Measurements from ENCODE around the gene MAP6D1. TPM values are rescaled to one million over a fixed set of nuclear protein-coding genes. Genes with fewer than 3 reads are reported as not detected.

The MAP6D1 gene
- total and polyA plus RNA-seq, 9 of the 15 experiments (the other 6 are each of a cell fraction or from before 2014, with no cell fraction given) = 0.16 to 1.5 (median 0.44) TPM; not detected in 3

DNA sequence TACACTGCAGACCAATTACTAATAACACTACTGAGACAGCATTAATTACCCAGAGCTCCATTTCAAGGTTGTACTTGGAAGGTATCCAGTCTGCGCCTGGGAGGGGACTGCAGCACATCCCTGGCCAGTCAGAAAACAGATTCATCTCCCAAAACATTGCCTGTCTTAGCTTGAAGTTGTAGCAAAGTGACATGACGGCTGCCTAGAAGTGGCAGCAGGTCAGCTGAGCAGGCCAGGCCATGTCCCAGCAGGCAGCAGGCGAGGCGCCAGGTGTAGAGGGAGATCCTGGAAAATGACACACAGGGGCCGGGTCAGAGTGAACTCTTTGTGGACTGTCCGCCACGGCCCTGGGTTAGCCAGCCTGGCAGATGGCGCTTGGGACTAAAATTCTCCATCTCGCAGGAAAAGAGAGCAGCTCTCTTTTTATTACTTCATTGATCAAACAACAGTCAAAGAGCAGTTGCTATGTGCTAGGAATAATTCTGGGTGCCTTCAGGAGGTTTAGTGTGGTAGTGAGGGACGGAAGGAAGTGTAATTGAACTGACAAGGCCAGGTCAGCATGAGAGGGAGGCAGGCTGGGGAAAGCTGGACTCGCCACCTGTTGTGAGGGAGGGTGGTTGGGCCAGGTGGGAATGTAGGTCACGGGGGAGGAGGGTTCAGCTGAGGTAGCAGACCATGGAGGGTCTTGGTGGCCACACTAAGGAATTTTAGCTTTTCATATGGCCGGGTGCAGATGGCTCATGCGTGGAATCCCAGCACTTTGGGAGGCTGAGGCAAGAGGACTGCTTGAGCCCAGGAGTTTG is 1.3 kb upstream of the MAP6D1 start:
- no peaks in the 10 kb centered on the region for H3K27me3 ChIP-seq (ENCODE audit: control insufficient read depth in 2 of 2, insufficient read depth in 2 of 2, low read length in 2 of 2)
- intact Hi-C loops (cut with micrococcal nuclease) = no loop called here
- H3K27ac ChIP-seq (ENCODE audit: extremely low read depth, low read depth, low read length) = no peak overlapping the region
- WGBS (ENCODE audit: insufficient coverage, low coverage, missing lambda C conversion rate) = 93% methylated on average over 14 of the region's 14 CpGs
- no peaks in the 10 kb centered on the region; a peak in 1 of 5 replicates for H3K4me1 ChIP-seq (replicated peaks in 1 of 2; ENCODE audit: control insufficient read depth in 2 of 2, insufficient read depth in 2 of 2, low read length in 2 of 2)
- BruUV-seq (replicated peaks) = no TSS peak
- H3K9ac ChIP-seq (ENCODE audit: insufficient read depth in 1 of 2, low read depth in 2 of 2, low read length in 2 of 2) = no peak overlapping the region; a peak in 1 of 4 replicates
- in situ Hi-C loops (cut with MboI) = no loop called here
- ChIA-PET CTCF (ENCODE audit: low intra/inter-chr PET ratio) (no interaction called here), POLR2A (interaction anchor here (0.6 to 2.6 kb wide), 2 partner anchors 17 to 324 kb away, joined by 3 to 8 read pairs; no protein-coding TSS in a partner anchor)
- no peaks in the 10 kb centered on the region for H3K9me1 ChIP-seq (ENCODE audit: control insufficient read depth, insufficient read depth, low read length)
- ATAC-seq (no peak), DNase-seq (ENCODE audit: extremely low read depth in 1 of 4, low spot score in 3 of 4) (no peak), FAIRE-seq (no peak)
- H3K4me3 ChIP-seq = no peak overlapping the region
- H3K36me3 ChIP-seq (ENCODE audit: control insufficient read depth, insufficient read depth, low read length) = peaks cover 28% of the 10 kb centered on the region; the same call in 1 of the 3 replicates
- H4K20me1 ChIP-seq (replicated peaks; ENCODE audit: control insufficient read depth, insufficient read depth, low read length) = no peaks in the 10 kb centered on the region
- H2AFZ ChIP-seq (ENCODE audit: low read depth, low read length) = no peak overlapping the region
- H3K4me2 ChIP-seq (ENCODE audit: insufficient read depth, low read length) = no peak overlapping the region
- H3K79me2 ChIP-seq (ENCODE audit: control insufficient read depth, insufficient read depth, low read length) = no peaks in the 10 kb centered on the region
- H3K9me3 ChIP-seq (replicated peaks; ENCODE audit: control insufficient read depth, insufficient read depth, low read depth, low read length) = no peaks in the 10 kb centered on the region
- TF ChIP-seq, protein P1, sequence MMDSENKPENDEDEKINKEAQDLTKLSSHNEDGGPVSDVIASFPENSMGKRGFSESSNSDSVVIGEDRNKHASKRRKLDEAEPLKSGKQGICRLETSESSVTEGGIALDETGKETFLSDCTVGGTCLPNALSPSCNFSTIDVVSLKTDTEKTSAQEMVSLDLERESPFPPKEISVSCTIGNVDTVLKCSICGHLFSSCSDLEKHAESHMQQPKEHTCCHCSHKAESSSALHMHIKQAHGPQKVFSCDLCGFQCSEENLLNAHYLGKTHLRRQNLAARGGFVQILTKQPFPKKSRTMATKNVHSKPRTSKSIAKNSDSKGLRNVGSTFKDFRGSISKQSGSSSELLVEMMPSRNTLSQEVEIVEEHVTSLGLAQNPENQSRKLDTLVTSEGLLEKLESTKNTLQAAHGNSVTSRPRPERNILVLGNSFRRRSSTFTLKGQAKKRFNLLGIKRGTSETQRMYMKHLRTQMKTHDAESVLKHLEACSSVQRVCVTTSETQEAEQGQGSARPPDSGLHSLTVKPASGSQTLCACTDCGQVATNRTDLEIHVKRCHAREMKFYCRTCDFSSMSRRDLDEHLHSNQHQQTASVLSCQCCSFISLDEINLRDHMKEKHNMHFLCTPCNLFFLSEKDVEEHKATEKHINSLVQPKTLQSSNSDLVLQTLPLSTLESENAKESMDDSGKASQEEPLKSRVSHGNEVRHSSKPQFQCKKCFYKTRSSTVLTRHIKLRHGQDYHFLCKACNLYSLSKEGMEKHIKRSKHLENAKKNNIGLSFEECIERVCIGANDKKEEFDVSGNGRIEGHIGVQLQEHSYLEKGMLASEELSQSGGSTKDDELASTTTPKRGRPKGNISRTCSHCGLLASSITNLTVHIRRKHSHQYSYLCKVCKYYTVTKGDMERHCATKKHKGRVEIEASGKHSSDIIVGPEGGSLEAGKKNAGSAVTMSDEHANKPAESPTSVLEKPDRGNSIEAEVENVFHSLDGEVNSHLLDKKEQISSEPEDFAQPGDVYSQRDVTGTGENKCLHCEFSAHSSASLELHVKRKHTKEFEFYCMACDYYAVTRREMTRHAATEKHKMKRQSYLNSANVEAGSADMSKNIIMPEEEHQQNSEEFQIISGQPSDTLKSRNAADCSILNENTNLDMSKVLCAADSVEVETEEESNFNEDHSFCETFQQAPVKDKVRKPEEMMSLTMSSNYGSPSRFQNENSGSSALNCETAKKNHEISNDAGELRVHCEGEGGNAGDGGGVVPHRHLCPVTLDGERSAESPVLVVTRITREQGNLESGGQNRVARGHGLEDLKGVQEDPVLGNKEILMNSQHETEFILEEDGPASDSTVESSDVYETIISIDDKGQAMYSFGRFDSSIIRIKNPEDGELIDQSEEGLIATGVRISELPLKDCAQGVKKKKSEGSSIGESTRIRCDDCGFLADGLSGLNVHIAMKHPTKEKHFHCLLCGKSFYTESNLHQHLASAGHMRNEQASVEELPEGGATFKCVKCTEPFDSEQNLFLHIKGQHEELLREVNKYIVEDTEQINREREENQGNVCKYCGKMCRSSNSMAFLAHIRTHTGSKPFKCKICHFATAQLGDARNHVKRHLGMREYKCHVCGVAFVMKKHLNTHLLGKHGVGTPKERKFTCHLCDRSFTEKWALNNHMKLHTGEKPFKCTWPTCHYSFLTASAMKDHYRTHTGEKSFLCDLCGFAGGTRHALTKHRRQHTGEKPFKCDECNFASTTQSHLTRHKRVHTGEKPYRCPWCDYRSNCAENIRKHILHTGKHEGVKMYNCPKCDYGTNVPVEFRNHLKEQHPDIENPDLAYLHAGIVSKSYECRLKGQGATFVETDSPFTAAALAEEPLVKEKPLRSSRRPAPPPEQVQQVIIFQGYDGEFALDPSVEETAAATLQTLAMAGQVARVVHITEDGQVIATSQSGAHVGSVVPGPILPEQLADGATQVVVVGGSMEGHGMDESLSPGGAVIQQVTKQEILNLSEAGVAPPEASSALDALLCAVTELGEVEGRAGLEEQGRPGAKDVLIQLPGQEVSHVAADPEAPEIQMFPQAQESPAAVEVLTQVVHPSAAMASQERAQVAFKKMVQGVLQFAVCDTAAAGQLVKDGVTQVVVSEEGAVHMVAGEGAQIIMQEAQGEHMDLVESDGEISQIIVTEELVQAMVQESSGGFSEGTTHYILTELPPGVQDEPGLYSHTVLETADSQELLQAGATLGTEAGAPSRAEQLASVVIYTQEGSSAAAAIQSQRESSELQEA (IDR thresholded peaks at IDR 0.05; ENCODE audit: low read depth) = no peak
- TF ChIP-seq MAFK (IDR thresholded peaks at IDR 0.05; ENCODE audit: low read length) (no peak), ZFX (CRISPR knock-in tag; IDR thresholded peaks at IDR 0.05) (no peak), GABPA (tag; conservative IDR thresholded peaks at IDR 0.05; ENCODE audit: low read depth) (no peak), ZFP36 (IDR thresholded peaks at IDR 0.05; ENCODE audit: low read depth, low read length, partially characterized antibody) (no peak), FOXJ3 (CRISPR knock-in tag; IDR thresholded peaks at IDR 0.05) (no peak)
- TF ChIP-seq, protein P2, sequence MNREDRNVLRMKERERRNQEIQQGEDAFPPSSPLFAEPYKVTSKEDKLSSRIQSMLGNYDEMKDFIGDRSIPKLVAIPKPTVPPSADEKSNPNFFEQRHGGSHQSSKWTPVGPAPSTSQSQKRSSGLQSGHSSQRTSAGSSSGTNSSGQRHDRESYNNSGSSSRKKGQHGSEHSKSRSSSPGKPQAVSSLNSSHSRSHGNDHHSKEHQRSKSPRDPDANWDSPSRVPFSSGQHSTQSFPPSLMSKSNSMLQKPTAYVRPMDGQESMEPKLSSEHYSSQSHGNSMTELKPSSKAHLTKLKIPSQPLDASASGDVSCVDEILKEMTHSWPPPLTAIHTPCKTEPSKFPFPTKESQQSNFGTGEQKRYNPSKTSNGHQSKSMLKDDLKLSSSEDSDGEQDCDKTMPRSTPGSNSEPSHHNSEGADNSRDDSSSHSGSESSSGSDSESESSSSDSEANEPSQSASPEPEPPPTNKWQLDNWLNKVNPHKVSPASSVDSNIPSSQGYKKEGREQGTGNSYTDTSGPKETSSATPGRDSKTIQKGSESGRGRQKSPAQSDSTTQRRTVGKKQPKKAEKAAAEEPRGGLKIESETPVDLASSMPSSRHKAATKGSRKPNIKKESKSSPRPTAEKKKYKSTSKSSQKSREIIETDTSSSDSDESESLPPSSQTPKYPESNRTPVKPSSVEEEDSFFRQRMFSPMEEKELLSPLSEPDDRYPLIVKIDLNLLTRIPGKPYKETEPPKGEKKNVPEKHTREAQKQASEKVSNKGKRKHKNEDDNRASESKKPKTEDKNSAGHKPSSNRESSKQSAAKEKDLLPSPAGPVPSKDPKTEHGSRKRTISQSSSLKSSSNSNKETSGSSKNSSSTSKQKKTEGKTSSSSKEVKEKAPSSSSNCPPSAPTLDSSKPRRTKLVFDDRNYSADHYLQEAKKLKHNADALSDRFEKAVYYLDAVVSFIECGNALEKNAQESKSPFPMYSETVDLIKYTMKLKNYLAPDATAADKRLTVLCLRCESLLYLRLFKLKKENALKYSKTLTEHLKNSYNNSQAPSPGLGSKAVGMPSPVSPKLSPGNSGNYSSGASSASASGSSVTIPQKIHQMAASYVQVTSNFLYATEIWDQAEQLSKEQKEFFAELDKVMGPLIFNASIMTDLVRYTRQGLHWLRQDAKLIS (CRISPR knock-in tag; IDR thresholded peaks at IDR 0.05) = no peak
